HCT116 (cell line): Measurements from ENCODE around the gene PIAS2. TPM values are rescaled to one million over a fixed set of nuclear protein-coding genes. Genes with fewer than 3 reads are reported as not detected.

ENCODE experiments used
- ATAC-seq: fragments of 200-7000 bp; cut with Tn5 transposase; 2 replicates; pipeline ENCODE4 v1.9.1; 2020; ENCODE audit warnings: mild to moderate bottlenecking, moderate library complexity
- BruUV-seq: library from RNA; stranded (reverse); fragments of 400-500 nt; replicated peaks from 2 replicates; lab custom pipeline; 2021; lab: Mats Ljungman, UMichigan
- CTCF ChIA-PET: fragments of 300-600 bp; sonication (Branson Sonifier 250); formaldehyde crosslinking; loops from one replicate; lab custom pipeline; 2021; ENCODE audit warnings: antibody characterized with exemption; lab: Charles Lee
- POLR2A ChIA-PET: fragments of 300-600, 350-600 bp; sonication (Branson Sonifier 250); formaldehyde crosslinking; loops from one replicate; lab custom pipeline; 2021; ENCODE audit warnings: antibody characterized with exemption; lab: Charles Lee
- RAD21 ChIA-PET, 2 experiments: fragments of 300-600 bp; sonication (Branson Sonifier 250); formaldehyde crosslinking; loops; one replicate each; lab custom pipeline; 2023; ENCODE audit warnings: low total read pairs in 2 of 2; ENCODE audit not compliant: uncharacterized antibody in 2 of 2, unreplicated experiment in 2 of 2, low non-redundant PET in 1 of 2; lab: Charles Lee
- DNase-seq: peaks from one replicate; pipeline ENCODE4 v3.0.0-alpha.2; 2010; ENCODE audit warnings: low read depth, low spot score
- H2AFZ ChIP-seq: fragments of 200-600 bp; shearing (Covaris generic), sonication (generic); 2 replicates; pipeline ENCODE4 v1.6.1; 2017; ENCODE audit warnings: low read depth, mixed run types, mixed read lengths, antibody characterized with exemption, low read length; ENCODE audit not compliant: poor library complexity, severe bottlenecking
- H3K27ac ChIP-seq: 2 replicates; pipeline ENCODE4 v1.5.1; 2012; ENCODE audit warnings: low read depth, low read length
- H3K27me3 ChIP-seq: fragments of 200-600 bp; sonication (generic); 2 replicates; pipeline ENCODE4 v1.6.1; 2016; ENCODE audit warnings: mixed run types, low read length, mixed read lengths; ENCODE audit not compliant: insufficient read depth
- H3K36me3 ChIP-seq, 2 experiments: fragments of 200-500 bp in 1 of 2; fragments of 200-600 bp in 1 of 2; sonication (Bioruptor generic) in 1 of 2; sonication (generic) in 1 of 2; 2 replicates each; pipeline versions ENCODE4 v1.5.1 to v1.6.1; 2014 to 2016; ENCODE audit warnings: low read length in 2 of 2, inconsistent platforms in 1 of 2, mixed read lengths in 1 of 2, mixed run types in 1 of 2; ENCODE audit not compliant: insufficient read depth in 2 of 2, control insufficient read depth in 1 of 2
- H3K4me1 ChIP-seq, 2 experiments: fragments of 200-600 bp in 1 of 2; sonication (generic) in 1 of 2; 2 replicates each; pipeline versions ENCODE4 v1.5.1 to v1.6.1; 2012 to 2017; ENCODE audit warnings: low read length in 2 of 2, inconsistent platforms in 1 of 2, mild to moderate bottlenecking in 1 of 2, mixed read lengths in 1 of 2, mixed run types in 1 of 2, moderate library complexity in 1 of 2; ENCODE audit not compliant: insufficient read depth in 2 of 2, control insufficient read depth in 1 of 2
- H3K4me2 ChIP-seq: fragments of 200-600 bp; sonication (generic); 2 replicates; pipeline ENCODE4 v1.6.1; 2017; ENCODE audit warnings: mixed run types, low read length, mixed read lengths
- H3K4me3 ChIP-seq, 2 experiments: fragments of 200-600 bp in 1 of 2; sonication (generic) in 1 of 2; replicated peaks in 1 of 2; 2 replicates each; pipeline ENCODE4 v1.5.1; 2011 to 2016; ENCODE audit warnings: low read length in 2 of 2, control low read depth in 1 of 2, low read depth in 1 of 2, mild to moderate bottlenecking in 1 of 2, mixed read lengths in 1 of 2, mixed run types in 1 of 2
- H3K79me2 ChIP-seq: fragments of 200-600 bp; sonication (generic); 2 replicates; pipeline ENCODE4 v1.6.1; 2017; ENCODE audit warnings: mild to moderate bottlenecking, mixed run types, low read length, moderate library complexity, mixed read lengths; ENCODE audit not compliant: insufficient read depth
- H3K9ac ChIP-seq: fragments of 200-600 bp; sonication (generic); 2 replicates; pipeline ENCODE4 v1.6.1; 2016; ENCODE audit warnings: low read length, mixed read lengths
- H3K9me2 ChIP-seq: fragments of 200-600 bp; sonication (generic), shearing (Covaris generic); 2 replicates; pipeline ENCODE4 v1.6.1; 2017; ENCODE audit warnings: mixed run types, mild to moderate bottlenecking, moderate library complexity; ENCODE audit not compliant: insufficient read depth
- H3K9me3 ChIP-seq, 2 experiments: fragments of 200-500 bp in 1 of 2; fragments of 200-600 bp in 1 of 2; sonication (Bioruptor generic) in 1 of 2; sonication (generic) in 1 of 2; 2 replicates each; pipeline ENCODE4 v1.6.1; 2014 to 2017; ENCODE audit warnings: low read length in 2 of 2, mixed read lengths in 2 of 2, inconsistent platforms in 1 of 2, low read depth in 1 of 2, mild to moderate bottlenecking in 1 of 2, mixed run types in 1 of 2, moderate library complexity in 1 of 2; ENCODE audit not compliant: control insufficient read depth in 1 of 2, insufficient read depth in 1 of 2
- H4K20me1 ChIP-seq: fragments of 200-600 bp; sonication (generic), shearing (Covaris generic); 2 replicates; pipeline ENCODE4 v1.6.1; 2017; ENCODE audit warnings: mixed run types, mild to moderate bottlenecking, moderate library complexity; ENCODE audit not compliant: insufficient read depth
- CBX3 ChIP-seq: IDR thresholded peaks from 2 replicates; pipeline ENCODE4 v1.6.1; 2012; ENCODE audit warnings: low read depth
- CEBPB ChIP-seq: IDR thresholded peaks from 2 replicates; pipeline ENCODE4 v1.6.1; 2012; ENCODE audit warnings: low read depth
- CTCF ChIP-seq, 3 experiments: fragments of 200-600 bp in 1 of 3; sonication (generic) in 1 of 3; IDR thresholded peaks in 2 of 3; conservative IDR thresholded peaks in 1 of 3; 2 replicates each; pipeline ENCODE4 v1.5.1; 2012 to 2017; ENCODE audit warnings: low read depth in 2 of 3, low read length in 2 of 3, antibody characterized with exemption in 1 of 3, borderline replicate concordance in 1 of 3, control low read depth in 1 of 3, mild to moderate bottlenecking in 1 of 3, mixed read lengths in 1 of 3, mixed run types in 1 of 3, moderate library complexity in 1 of 3; ENCODE audit not compliant: insufficient read depth in 1 of 3
- EGR1 ChIP-seq: IDR thresholded peaks from 2 replicates; pipeline ENCODE4 v1.6.1; 2012; ENCODE audit warnings: low read depth
- ELF1 ChIP-seq: IDR thresholded peaks from 2 replicates; pipeline ENCODE4 v1.6.1; 2012; ENCODE audit warnings: low read depth, borderline replicate concordance
- EZH2 ChIP-seq: fragments of 200-600 bp; sonication (generic); IDR thresholded peaks from 2 replicates; pipeline ENCODE4 v1.6.1; 2017; ENCODE audit warnings: antibody characterized with exemption, mixed run types
- FOSL1 ChIP-seq: IDR thresholded peaks from 2 replicates; pipeline ENCODE4 v1.6.1; 2012; ENCODE audit warnings: low read depth
- JUND ChIP-seq: IDR thresholded peaks from 2 replicates; pipeline ENCODE4 v1.6.1; 2012
- POLR2A ChIP-seq: IDR thresholded peaks from 2 replicates; pipeline ENCODE4 v1.7.0; 2011; ENCODE audit warnings: borderline replicate concordance; ENCODE audit not compliant: insufficient read depth, insufficient read length; ENCODE audit errors: extremely low read depth
- POLR2AphosphoS5 ChIP-seq: IDR thresholded peaks from 2 replicates; pipeline ENCODE4 v1.6.1; 2011; ENCODE audit warnings: mild to moderate bottlenecking, low read depth, low read length, moderate library complexity
- REST ChIP-seq: IDR thresholded peaks from 2 replicates; pipeline ENCODE4 v1.6.1; 2012; ENCODE audit warnings: low read depth
- SIN3A ChIP-seq: IDR thresholded peaks from 2 replicates; pipeline ENCODE4 v1.6.1; 2012; ENCODE audit warnings: low read depth
- TCF7L2 ChIP-seq: IDR thresholded peaks from 2 replicates; pipeline ENCODE4 v1.7.0; 2011; ENCODE audit warnings: borderline replicate concordance, inconsistent platforms; ENCODE audit not compliant: insufficient read depth, insufficient read length; ENCODE audit errors: extremely low read depth
- ZFX ChIP-seq: fragments of 450-650 bp; IDR thresholded peaks from 2 replicates; pipeline ENCODE4 v1.6.1; 2017
- intact Hi-C: fragments of 100-400 bp; cut with micrococcal nuclease; formaldehyde crosslinking; loops from 2 replicates; pipeline ENCODE4 v1.10.0; 2022
- total RNA-seq: library from RNA; stranded (reverse); gene quantifications from one replicate; pipeline ENCODE4 v1.2.1, GENCODE V29; 2021; ENCODE audit not compliant: unreplicated experiment
- TF ChIP-seq, protein P1 (sequence below): IDR thresholded peaks from 2 replicates; pipeline ENCODE4 v1.6.1; 2011; ENCODE audit warnings: mild to moderate bottlenecking, low read length, moderate library complexity; ENCODE audit not compliant: insufficient replicate concordance; ENCODE audit errors: extremely low read depth
- TF ChIP-seq, protein P2 (sequence below): IDR thresholded peaks from 2 replicates; pipeline ENCODE4 v1.6.1; 2012

Gene PIAS2
- total RNA-seq, 1 experiment from 2014 or later, result 31.7 TPM

DNA sequence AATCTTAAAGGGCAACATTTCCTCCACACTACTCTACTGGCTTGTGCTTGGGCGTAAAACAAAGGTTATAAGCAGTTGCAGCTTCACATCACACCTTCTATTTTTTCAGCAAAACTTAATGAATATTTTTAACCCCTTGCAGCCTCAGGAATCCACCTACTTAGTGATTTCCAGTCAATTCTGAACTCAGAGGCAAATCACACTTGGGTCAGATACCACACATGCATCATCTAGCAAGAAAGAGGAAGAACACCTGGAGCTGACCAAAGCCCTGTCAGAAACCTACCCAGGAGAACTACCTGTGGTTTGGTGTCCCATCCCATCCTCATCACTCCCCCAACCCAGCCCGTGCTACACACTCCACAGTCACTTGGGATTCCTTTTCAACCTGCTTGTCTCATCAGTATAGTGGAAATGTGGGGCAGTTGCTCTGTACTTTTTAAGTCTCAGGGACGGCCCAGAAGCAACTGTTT lies 25.5 kb downstream of the PIAS2 start:
- no peak for DNase-seq
- intact Hi-C loops, result no loop called here
- H3K79me2 ChIP-seq, result peaks cover 90% of the 10 kb centered on the region
- ChIA-PET RAD21 (no interaction called here), CTCF (no interaction called here), POLR2A (no interaction called here)
- no peak overlapping the region for H3K9ac ChIP-seq
- peaks cover 0 to 10% of the 10 kb centered on the region in 2 experiments; a peak in 3 of 4 replicates for H3K9me3 ChIP-seq
- no TSS peak for BruUV-seq
- no peak for ATAC-seq
- H4K20me1 ChIP-seq, result no peaks in the 10 kb centered on the region
- peaks cover 0 to 24% of the 10 kb centered on the region in 2 experiments; a peak in 2 of 4 replicates for H3K36me3 ChIP-seq
- TF ChIP-seq, protein P1, sequence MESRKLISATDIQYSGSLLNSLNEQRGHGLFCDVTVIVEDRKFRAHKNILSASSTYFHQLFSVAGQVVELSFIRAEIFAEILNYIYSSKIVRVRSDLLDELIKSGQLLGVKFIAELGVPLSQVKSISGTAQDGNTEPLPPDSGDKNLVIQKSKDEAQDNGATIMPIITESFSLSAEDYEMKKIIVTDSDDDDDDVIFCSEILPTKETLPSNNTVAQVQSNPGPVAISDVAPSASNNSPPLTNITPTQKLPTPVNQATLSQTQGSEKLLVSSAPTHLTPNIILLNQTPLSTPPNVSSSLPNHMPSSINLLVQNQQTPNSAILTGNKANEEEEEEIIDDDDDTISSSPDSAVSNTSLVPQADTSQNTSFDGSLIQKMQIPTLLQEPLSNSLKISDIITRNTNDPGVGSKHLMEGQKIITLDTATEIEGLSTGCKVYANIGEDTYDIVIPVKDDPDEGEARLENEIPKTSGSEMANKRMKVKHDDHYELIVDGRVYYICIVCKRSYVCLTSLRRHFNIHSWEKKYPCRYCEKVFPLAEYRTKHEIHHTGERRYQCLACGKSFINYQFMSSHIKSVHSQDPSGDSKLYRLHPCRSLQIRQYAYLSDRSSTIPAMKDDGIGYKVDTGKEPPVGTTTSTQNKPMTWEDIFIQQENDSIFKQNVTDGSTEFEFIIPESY, result no peak
- no peak for TF ChIP-seq TCF7L2
- no peak for TF ChIP-seq FOSL1
- TF ChIP-seq CBX3, result no peak
- no peak for TF ChIP-seq SIN3A
- no peak for TF ChIP-seq REST
- TF ChIP-seq CTCF (IDR thresholded peaks at IDR 0.05 in 2 of 3, conservative IDR thresholded peaks at IDR 0.05 in 1 of 3; ENCODE audit: borderline replicate concordance in 1 of 3, insufficient read depth in 1 of 3, low read depth in 2 of 3, low read length in 2 of 3), result no peak
- no peak for TF ChIP-seq POLR2AphosphoS5
- no peak for TF ChIP-seq EZH2
- TF ChIP-seq, protein P2, sequence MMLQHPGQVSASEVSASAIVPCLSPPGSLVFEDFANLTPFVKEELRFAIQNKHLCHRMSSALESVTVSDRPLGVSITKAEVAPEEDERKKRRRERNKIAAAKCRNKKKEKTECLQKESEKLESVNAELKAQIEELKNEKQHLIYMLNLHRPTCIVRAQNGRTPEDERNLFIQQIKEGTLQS, result no peak
- no peak for TF ChIP-seq CEBPB
- TF ChIP-seq JUND, result no peak
- TF ChIP-seq ELF1, result no peak
- TF ChIP-seq EGR1, result no peak
- no peak for TF ChIP-seq POLR2A
- TF ChIP-seq ZFX, result no peak
- no peak overlapping the region for H2AFZ ChIP-seq
- no peak overlapping the region for H3K4me3 ChIP-seq
- no peak overlapping the region for H3K4me2 ChIP-seq
- H3K27ac ChIP-seq, result no peak overlapping the region
- no peaks in the 10 kb centered on the region for H3K9me2 ChIP-seq
- no peaks in the 10 kb centered on the region for H3K27me3 ChIP-seq
- no peaks in the 10 kb centered on the region for H3K4me1 ChIP-seq
